ENCODE measurements around the gene DCHS1.

DNA sequence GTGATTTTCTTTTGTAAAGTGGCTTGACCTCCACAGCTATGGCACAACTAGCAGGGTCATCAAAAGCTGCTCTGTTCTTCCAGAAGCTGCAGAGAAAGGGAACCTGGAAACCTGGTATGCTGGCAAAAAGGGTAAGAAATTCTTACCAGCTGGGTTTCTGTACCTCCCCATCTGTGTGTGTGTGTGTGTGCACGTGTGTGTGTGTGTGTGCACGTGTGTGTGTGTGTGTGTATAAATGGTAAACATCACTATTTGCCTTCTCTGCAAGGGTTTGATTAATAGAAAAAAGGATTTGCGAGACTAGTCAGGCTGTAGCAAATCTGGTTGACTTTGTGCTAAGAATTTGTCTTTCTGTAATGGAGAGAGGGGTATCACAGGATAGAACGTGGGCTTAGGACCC is 32.3 kb upstream of the DCHS1 start:
- TF ChIP-seq, protein P1, sequence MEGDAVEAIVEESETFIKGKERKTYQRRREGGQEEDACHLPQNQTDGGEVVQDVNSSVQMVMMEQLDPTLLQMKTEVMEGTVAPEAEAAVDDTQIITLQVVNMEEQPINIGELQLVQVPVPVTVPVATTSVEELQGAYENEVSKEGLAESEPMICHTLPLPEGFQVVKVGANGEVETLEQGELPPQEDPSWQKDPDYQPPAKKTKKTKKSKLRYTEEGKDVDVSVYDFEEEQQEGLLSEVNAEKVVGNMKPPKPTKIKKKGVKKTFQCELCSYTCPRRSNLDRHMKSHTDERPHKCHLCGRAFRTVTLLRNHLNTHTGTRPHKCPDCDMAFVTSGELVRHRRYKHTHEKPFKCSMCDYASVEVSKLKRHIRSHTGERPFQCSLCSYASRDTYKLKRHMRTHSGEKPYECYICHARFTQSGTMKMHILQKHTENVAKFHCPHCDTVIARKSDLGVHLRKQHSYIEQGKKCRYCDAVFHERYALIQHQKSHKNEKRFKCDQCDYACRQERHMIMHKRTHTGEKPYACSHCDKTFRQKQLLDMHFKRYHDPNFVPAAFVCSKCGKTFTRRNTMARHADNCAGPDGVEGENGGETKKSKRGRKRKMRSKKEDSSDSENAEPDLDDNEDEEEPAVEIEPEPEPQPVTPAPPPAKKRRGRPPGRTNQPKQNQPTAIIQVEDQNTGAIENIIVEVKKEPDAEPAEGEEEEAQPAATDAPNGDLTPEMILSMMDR (IDR thresholded peaks at IDR 0.05), result no peak
- TF ChIP-seq EP300 (IDR thresholded peaks at IDR 0.05) (no peak), POLR2A (IDR thresholded peaks at IDR 0.05) (no peak), POLR2AphosphoS5 (IDR thresholded peaks at IDR 0.05) (no peak)
